Activated CD8-positive, alpha-beta memory T cell treated with anti-CD3 and anti-CD28 coated beads, Interleukin-2, amount 10 ng/mL, durations not matched to agents 7 days and 5 days (primary cell): ENCODE results near the gene XPO5. TPM values are rescaled to one million over a fixed set of nuclear protein-coding genes. Genes with fewer than 3 reads are reported as not detected.
"Not testable (repeated sequence)": the region's sequence is repeated elsewhere in the genome, so short reads cannot be mapped to it uniquely, and the experiment has no call there.

Experiments
- ATAC-seq: fragments of 150-1000 bp; cut with Tn5 transposase; one replicate; pipeline ENCODE4 v1.10.0; 2021; ENCODE audit warnings: moderate library complexity
- CTCF ChIA-PET: fragments of 350-600 bp; sonication (Branson Sonifier 250); formaldehyde crosslinking; loops from one replicate; lab custom pipeline; 2021; ENCODE audit warnings: antibody characterized with exemption; lab: Charles Lee
- DNase-seq: peaks from one replicate; pipeline ENCODE4 v3.0.0-alpha.2; 2020
- H3K27ac Mint-ChIP-seq: one replicate; pipeline ENCODE4 v1.8.0; 2021; ENCODE audit warnings: mild to moderate bottlenecking, mixed read lengths
- H3K27me3 Mint-ChIP-seq: one replicate; pipeline ENCODE4 v1.8.0; 2021; ENCODE audit warnings: mixed read lengths
- H3K36me3 Mint-ChIP-seq: one replicate; pipeline ENCODE4 v1.8.0; 2021; ENCODE audit warnings: mild to moderate bottlenecking, mixed read lengths
- H3K4me1 Mint-ChIP-seq: one replicate; pipeline ENCODE4 v1.8.0; 2021; ENCODE audit warnings: mixed read lengths
- H3K4me3 Mint-ChIP-seq: one replicate; pipeline ENCODE4 v1.8.0; 2021; ENCODE audit warnings: mild to moderate bottlenecking, moderate library complexity, mixed read lengths
- H3K9me3 Mint-ChIP-seq: one replicate; pipeline ENCODE4 v1.8.0; 2022; ENCODE audit warnings: low read depth, mixed read lengths
- total RNA-seq, 2 experiments: library from RNA; stranded (reverse); gene quantifications; one replicate each; pipeline ENCODE4 v1.2.3, GENCODE V29; 2021

The XPO5 gene
- total RNA-seq, 2 experiments from 2014 or later, result 83.2 to 105 TPM

GRCh38 chr6:43509142-43509983, 66.5 kb downstream of the XPO5 start:
- CTCF ChIA-PET, result interaction anchor here (1.0 to 5.8 kb wide), 10 partner anchors 16 to 324 kb away, joined by 3 to 48 read pairs (median 3); partner anchors contain the start of gene DLK2
- peaks cover 21% of the 10 kb centered on the region for H3K36me3 Mint-ChIP-seq
- no peak for DNase-seq
- H3K27ac Mint-ChIP-seq, result no peak overlapping the region
- H3K4me3 Mint-ChIP-seq, result peak overlapping the region; percentile 76
- H3K27me3 Mint-ChIP-seq, result peaks cover 18% of the 10 kb centered on the region
- H3K4me1 Mint-ChIP-seq, result peaks cover 20% of the 10 kb centered on the region
- no peaks in the 10 kb centered on the region for H3K9me3 Mint-ChIP-seq
- no peak for ATAC-seq

- Mint-ChIP-seq H3K27me3 (peaks cover 18% of the 10 kb centered on the region), H3K4me1 (peaks cover 17% of the 10 kb centered on the region), H3K4me3 (peak overlapping the region; percentile 45), H3K36me3 (peaks cover 20% of the 10 kb centered on the region), H3K9me3 (no peaks in the 10 kb centered on the region), H3K27ac (no peak overlapping the region)
- ATAC-seq (no peak), DNase-seq (no peak)
- CTCF ChIA-PET, result interaction anchor here (0.9 to 5.8 kb wide), 9 partner anchors 8 to 246 kb away, joined by 3 to 48 read pairs (median 13); partner anchors contain the start of genes DLK2, POLR1C and YIPF3
Measured at GRCh38 chr6:43508481-43509141, 67.2 kb downstream of the XPO5 start.

DNA sequence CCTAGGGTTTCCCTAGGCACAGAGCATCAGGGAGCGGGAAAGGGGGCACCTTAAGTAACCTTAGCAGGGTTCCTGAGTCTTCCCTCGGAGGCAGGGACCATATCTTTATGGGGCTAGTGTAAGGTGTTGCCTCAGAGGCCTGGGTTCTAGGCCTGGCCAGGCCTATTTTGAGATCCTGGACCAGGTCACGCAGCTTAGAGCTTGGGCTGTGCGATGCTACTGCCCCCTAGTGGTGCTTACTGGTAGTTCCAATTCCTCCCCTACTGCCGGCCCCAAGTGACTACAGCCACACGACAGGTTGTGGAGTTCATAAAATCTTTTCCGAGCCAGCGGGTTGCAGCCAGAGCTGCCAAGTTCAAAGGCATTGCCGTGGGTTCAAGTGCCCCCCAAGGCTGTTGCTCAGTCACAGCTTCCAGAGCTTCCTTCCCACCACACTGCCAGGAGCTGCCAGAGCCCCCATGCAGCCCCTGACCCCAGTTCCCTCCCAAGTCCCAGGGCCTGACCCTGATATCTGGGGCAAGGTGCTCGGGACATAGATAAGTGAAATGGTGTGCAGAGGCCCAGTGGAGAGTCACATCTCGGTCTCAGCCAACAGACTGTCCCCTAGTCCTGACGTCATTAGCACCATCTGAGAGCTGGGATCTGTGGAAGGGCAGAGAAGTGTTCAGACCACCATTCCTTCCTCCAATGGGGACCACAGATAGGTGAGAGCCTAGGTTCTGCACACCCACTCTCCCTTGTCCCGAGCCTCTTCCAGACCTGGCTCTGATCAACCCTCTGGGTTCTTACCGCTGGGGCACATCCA, 69.0 kb downstream of the XPO5 start:
- Mint-ChIP-seq H3K9me3 (no peaks in the 10 kb centered on the region), H3K4me1 (peaks cover 17% of the 10 kb centered on the region), H3K27ac (peak overlapping the region; percentile 20), H3K4me3 (no peak overlapping the region), H3K36me3 (peaks cover 15% of the 10 kb centered on the region), H3K27me3 (peaks cover 18% of the 10 kb centered on the region)
- DNase-seq, result peak; percentile 86
- CTCF ChIA-PET, result interaction anchor here (0.6 to 5.8 kb wide), 41 partner anchors 8 to 514 kb away, joined by 3 to 48 read pairs (median 5); partner anchors contain the start of genes ABCC10, CRIP3, DLK2 and DNPH1
- peak; percentile 68 for ATAC-seq

DNA sequence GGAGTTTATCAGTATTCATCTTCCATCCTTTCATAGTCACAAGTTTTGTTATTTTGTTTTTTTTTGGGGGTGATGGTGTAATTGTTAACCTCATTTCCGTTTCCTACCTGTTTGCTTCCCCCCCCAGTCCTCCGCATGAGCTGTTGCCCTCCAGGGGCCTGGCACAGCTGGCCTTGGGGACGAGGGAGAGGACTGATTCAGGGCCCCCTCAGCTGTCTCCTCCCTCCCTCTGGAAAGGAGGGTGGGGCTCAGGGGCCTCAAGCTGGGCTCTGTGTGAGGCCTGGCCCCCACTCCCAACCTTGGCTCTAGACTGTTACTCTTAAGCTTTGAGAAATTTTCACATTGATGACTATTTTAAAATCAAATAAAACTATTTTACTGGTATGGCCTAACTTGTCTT, 69.7 kb downstream of the XPO5 start:
- H3K9me3 Mint-ChIP-seq, result no peaks in the 10 kb centered on the region
- no peak for DNase-seq
- CTCF ChIA-PET, result interaction anchor here (0.6 to 5.8 kb wide), 36 partner anchors 8 to 513 kb away, joined by 3 to 48 read pairs (median 6); partner anchors contain the start of genes ABCC10, CRIP3, DLK2 and DNPH1

DNA sequence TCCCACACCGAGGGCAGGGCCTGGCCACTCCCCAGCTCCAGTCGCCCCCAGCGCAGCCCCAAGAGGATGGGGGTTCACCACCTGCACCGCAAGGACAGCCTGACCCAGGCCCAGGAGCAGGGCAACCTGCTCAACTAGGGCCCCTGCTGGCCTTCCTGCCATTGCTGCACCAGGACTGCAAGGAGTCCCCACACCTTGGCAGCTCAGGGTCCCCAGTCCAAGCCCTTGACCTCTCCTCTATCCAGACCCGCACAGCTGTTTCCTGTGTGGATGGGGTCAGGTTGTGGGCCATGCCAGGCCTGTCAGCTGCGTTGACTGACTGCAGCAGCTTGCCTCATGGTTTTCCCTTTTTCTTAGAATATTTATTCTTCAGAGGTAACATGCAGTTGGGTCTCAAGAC, 70.1 kb downstream of the XPO5 start:
- no peaks in the 10 kb centered on the region for H3K9me3 Mint-ChIP-seq
- H3K4me1 Mint-ChIP-seq, result peaks cover 17% of the 10 kb centered on the region
- H3K27me3 Mint-ChIP-seq, result peaks cover 18% of the 10 kb centered on the region
- CTCF ChIA-PET, result interaction anchor here (0.9 to 5.8 kb wide), 33 partner anchors 7 to 492 kb away, joined by 3 to 48 read pairs (median 7); partner anchors contain the start of genes ABCC10, CRIP3, DLK2 and DNPH1
- peak overlapping the region; percentile 65 for H3K27ac Mint-ChIP-seq
- no peak for ATAC-seq
- no peak for DNase-seq
- peaks cover 13% of the 10 kb centered on the region for H3K36me3 Mint-ChIP-seq
- no peak overlapping the region for H3K4me3 Mint-ChIP-seq

More for the DNA sequence above, 69.7 kb downstream of the XPO5 start:
- H3K36me3 Mint-ChIP-seq, result peaks cover 13% of the 10 kb centered on the region
- H3K27ac Mint-ChIP-seq, result peak overlapping the region; percentile 65
- peaks cover 17% of the 10 kb centered on the region for H3K4me1 Mint-ChIP-seq
- H3K27me3 Mint-ChIP-seq, result peaks cover 18% of the 10 kb centered on the region
- ATAC-seq, result no peak
- no peak overlapping the region for H3K4me3 Mint-ChIP-seq

GRCh38 chr6:43504756-43505593, 70.9 kb downstream of the XPO5 start:
- CTCF ChIA-PET, result interaction anchor here (0.9 to 5.8 kb wide), 15 partner anchors 12 to 492 kb away, joined by 3 to 48 read pairs (median 8); partner anchors contain the start of genes DLK2, MEA1, POLR1C and TJAP1
- peaks cover 18% of the 10 kb centered on the region for H3K27me3 Mint-ChIP-seq
- peaks cover 15% of the 10 kb centered on the region for H3K4me1 Mint-ChIP-seq
- peaks cover 14% of the 10 kb centered on the region for H3K36me3 Mint-ChIP-seq
- H3K4me3 Mint-ChIP-seq, result no peak overlapping the region
- no peak for DNase-seq
- H3K27ac Mint-ChIP-seq, result peak overlapping the region; percentile 52
- H3K9me3 Mint-ChIP-seq, result no peaks in the 10 kb centered on the region
- ATAC-seq, result no peak

- no peak overlapping the region for H3K4me3 Mint-ChIP-seq
- ATAC-seq, result no peak
- H3K36me3 Mint-ChIP-seq, result peaks cover 12% of the 10 kb centered on the region
- H3K4me1 Mint-ChIP-seq, result peaks cover 8% of the 10 kb centered on the region
- peaks cover 8% of the 10 kb centered on the region for H3K27me3 Mint-ChIP-seq
- no peaks in the 10 kb centered on the region for H3K9me3 Mint-ChIP-seq
- CTCF ChIA-PET, result interaction anchor here (0.7 to 5.0 kb wide), 6 partner anchors 8 to 240 kb away, joined by 3 to 34 read pairs (median 3); partner anchors contain the start of genes CRIP3, DLK2, POLR1C and YIPF3
- no peak overlapping the region for H3K27ac Mint-ChIP-seq
- DNase-seq, result no peak
Measured at GRCh38 chr6:43503443-43503842, 72.4 kb downstream of the XPO5 start.

- Mint-ChIP-seq H3K27ac (no peak overlapping the region), H3K36me3 (peaks cover 12% of the 10 kb centered on the region), H3K4me3 (no peak overlapping the region), H3K9me3 (no peaks in the 10 kb centered on the region), H3K27me3 (peaks cover 1% of the 10 kb centered on the region), H3K4me1 (peaks cover 8% of the 10 kb centered on the region)
- DNase-seq, result no peak
- CTCF ChIA-PET, result interaction anchor here (0.7 to 1.6 kb wide), 4 partner anchors 7 to 195 kb away, joined by 3 to 5 read pairs (median 4); partner anchors contain the start of genes CRIP3, DLK2, POLR1C and YIPF3
- no peak for ATAC-seq
Measured at GRCh38 chr6:43502666-43503065, 73.2 kb downstream of the XPO5 start.

DNA sequence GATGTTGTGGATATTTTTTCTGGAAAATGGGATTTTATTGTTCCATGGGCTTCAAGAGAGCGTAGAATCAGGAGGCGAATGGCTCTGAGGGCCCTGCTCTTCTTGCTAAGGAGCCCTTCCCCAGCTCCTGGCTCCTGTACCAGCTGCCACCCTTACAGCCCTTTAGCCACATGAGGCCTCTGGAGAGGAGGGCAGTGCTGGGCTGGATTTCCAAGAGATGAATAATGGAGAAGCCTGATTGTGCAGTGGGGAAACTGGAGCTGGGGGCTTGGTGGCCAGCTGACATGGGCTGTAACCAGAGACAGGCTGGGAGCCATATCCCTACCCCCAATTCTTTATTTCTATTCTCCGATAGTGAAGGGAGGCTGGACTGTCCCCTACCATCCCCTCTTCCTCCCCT, 74.9 kb downstream of the XPO5 start:
- Mint-ChIP-seq H3K9me3 (no peaks in the 10 kb centered on the region), H3K27ac (no peak overlapping the region), H3K4me1 (peaks cover under 1% of the 10 kb centered on the region), H3K4me3 (no peak overlapping the region), H3K27me3 (no peaks in the 10 kb centered on the region), H3K36me3 (peaks cover 12% of the 10 kb centered on the region)
- no peak for DNase-seq
- CTCF ChIA-PET, result interaction anchor here (1.1 to 2.2 kb wide), 2 partner anchors 13 to 46 kb away, joined by 3 to 7 read pairs; partner anchors contain the start of gene DLK2
- ATAC-seq, result no peak

GRCh38 chr6:43499028-43499815, 76.6 kb downstream of the XPO5 start:
- CTCF ChIA-PET, result interaction anchor here (2.2 to 2.4 kb wide), 2 partner anchors 8 to 45 kb away, joined by 7 to 13 read pairs; partner anchors contain the start of gene DLK2

GRCh38 chr6:43498291-43498690, 77.5 kb downstream of the XPO5 start:
- not testable (repeated sequence) for H3K4me3 Mint-ChIP-seq, H3K36me3 Mint-ChIP-seq, ATAC-seq, H3K27me3 Mint-ChIP-seq, DNase-seq, H3K9me3 Mint-ChIP-seq, H3K27ac Mint-ChIP-seq
- CTCF ChIA-PET, result interaction anchor here (0.5 to 2.4 kb wide), 3 partner anchors 9 to 191 kb away, joined by 3 to 13 read pairs (median 3); no protein-coding TSS in a partner anchor
- H3K4me1 Mint-ChIP-seq, result peaks cover 15% of the 10 kb centered on the region

More at GRCh38 chr6:43499028-43499815, 76.6 kb downstream of the XPO5 start:
- no peak overlapping the region for H3K4me3 Mint-ChIP-seq
- H3K27ac Mint-ChIP-seq, result no peak overlapping the region
- DNase-seq, result no peak
- ATAC-seq, result no peak
- no peaks in the 10 kb centered on the region for H3K27me3 Mint-ChIP-seq
- peaks cover 11% of the 10 kb centered on the region for H3K4me1 Mint-ChIP-seq
- peaks cover 12% of the 10 kb centered on the region for H3K36me3 Mint-ChIP-seq
- no peaks in the 10 kb centered on the region for H3K9me3 Mint-ChIP-seq
